ENCODE results near the gene HDLBP. TPM values are rescaled to one million over a fixed set of nuclear protein-coding genes. Genes with fewer than 3 reads are reported as not detected.

Gene HDLBP
- total and polyA plus RNA-seq, 2 experiments from 2014 or later, result 230 to 306 TPM

GRCh38 chr2:241268306-241268705 lies 47.2 kb downstream of the HDLBP start:
- peaks cover 7% of the 10 kb centered on the region; the same call in 1 of the 2 replicates for H3K36me3 ChIP-seq (ENCODE audit: insufficient read depth)
- no peak overlapping the region for H3K4me2 ChIP-seq
- H3K9me2 ChIP-seq (ENCODE audit: insufficient read depth), result no peaks in the 10 kb centered on the region
- 0 out of 2 replicates have a peak, but pooled peaks cover 4% of the 10 kb centered on the region for H3F3A ChIP-seq (replicated peaks; ENCODE audit: low read depth)
- Mint-ChIP-seq H3K36me3 (ENCODE audit: low read depth) (peaks cover 44% of the 10 kb centered on the region), H3K27me3 (ENCODE audit: insufficient read depth, low read depth, poor library complexity) (peaks cover 8% of the 10 kb centered on the region), H3K4me3 (no peak overlapping the region), H3K27ac (peak overlapping the region; percentile 74; the same call in 1 of the 2 replicates), H3K9me3 (no peaks in the 10 kb centered on the region), H3K4me1 (peaks cover 41% of the 10 kb centered on the region)
- peaks cover 56% of the 10 kb centered on the region for H4K20me1 ChIP-seq (replicated peaks; ENCODE audit: insufficient read depth)
- H3K4me1 ChIP-seq (ENCODE audit: insufficient read depth), result peaks cover 10% of the 10 kb centered on the region
- H3K4me3 ChIP-seq, result no peak overlapping the region
- no peaks in the 10 kb centered on the region for H3K27me3 ChIP-seq (ENCODE audit: insufficient read depth)
- H2AFZ ChIP-seq, result no peak overlapping the region
- H3K27ac ChIP-seq (ENCODE audit: low read depth), result no peak overlapping the region
- peaks cover 81% of the 10 kb centered on the region for H3K79me2 ChIP-seq (replicated peaks; ENCODE audit: insufficient read depth)
- ATAC-seq, result no peak
- no peak for TF ChIP-seq CREB1 (CRISPR knock-in tag; IDR thresholded peaks at IDR 0.05; ENCODE audit: low read depth)
- TF ChIP-seq REST (IDR thresholded peaks at IDR 0.05; ENCODE audit: unreplicated experiment), result no peak
- TF ChIP-seq NANOG (IDR thresholded peaks at IDR 0.05; ENCODE audit: borderline replicate concordance), result no peak
- no peak for TF ChIP-seq ZNF331 (CRISPR knock-in tag; IDR thresholded peaks at IDR 0.05; ENCODE audit: low read depth)
- no peak for TF ChIP-seq ETS1 (IDR thresholded peaks at IDR 0.05)
- no peak for TF ChIP-seq ZNF114 (CRISPR knock-in tag; IDR thresholded peaks at IDR 0.05)
- no peak for TF ChIP-seq EZH2 (IDR thresholded peaks at IDR 0.05; ENCODE audit: low read depth, unreplicated experiment)
- no peak for TF ChIP-seq EZH2phosphoT487 (IDR thresholded peaks at IDR 0.05; ENCODE audit: unreplicated experiment)
- TF ChIP-seq ZNF462 (CRISPR knock-in tag; IDR thresholded peaks at IDR 0.05), result no peak
- no peak for TF ChIP-seq STAT1 (IDR thresholded peaks at IDR 0.05; ENCODE audit: unreplicated experiment)
- TF ChIP-seq CTCF (conservative IDR thresholded peaks at IDR 0.05; ENCODE audit: low read depth in 2 of 2), result no peak
- TF ChIP-seq POLR2AphosphoS5 (IDR thresholded peaks at IDR 0.05; ENCODE audit: low read depth), result no peak
- no peak for TF ChIP-seq JUNB (IDR thresholded peaks at IDR 0.05; ENCODE audit: unreplicated experiment)
- no peak for DNase-seq (ENCODE audit: low spot score)
